ENCODE measurements around the gene LONP1. TPM values are rescaled to one million over a fixed set of nuclear protein-coding genes. Genes with fewer than 3 reads are reported as not detected.

Gene LONP1
- total RNA-seq, 1 donor from 2014 or later = 77.8 TPM

DNA sequence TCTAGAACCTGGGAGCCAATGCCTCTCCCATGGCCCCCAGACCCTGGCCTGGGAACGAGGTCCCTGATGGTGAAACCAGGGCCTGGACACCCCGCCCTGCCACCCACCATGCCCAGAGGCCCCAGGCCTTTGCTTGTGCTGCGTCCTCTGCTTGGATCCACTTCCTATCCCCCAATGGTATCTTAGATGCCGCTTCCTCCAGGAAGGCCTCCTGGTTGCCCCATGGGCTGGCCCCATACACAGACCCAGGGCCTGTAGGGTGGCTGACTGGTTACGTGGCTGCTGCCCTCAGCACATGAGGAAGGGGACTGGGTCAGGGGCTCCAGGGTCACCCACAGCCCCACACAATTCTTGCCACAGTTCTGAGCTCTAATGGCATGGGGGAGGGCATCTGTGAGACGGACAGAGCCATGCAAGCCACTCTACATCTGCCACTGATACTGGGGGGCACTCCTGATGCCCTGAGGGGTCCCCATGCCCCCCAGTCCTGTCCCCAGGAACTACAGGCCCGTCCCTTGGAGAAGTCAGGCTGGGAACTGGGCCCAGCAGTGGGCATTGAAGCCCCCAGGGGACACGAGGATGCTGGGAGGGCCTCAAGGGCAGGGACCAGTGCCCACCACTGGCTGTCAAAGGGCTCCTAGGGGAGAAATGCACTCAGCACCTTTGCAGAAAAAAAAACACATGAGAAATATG is 24.8 kb downstream of the LONP1 start:
- Mint-ChIP-seq H3K27me3 (ENCODE audit: low read depth, unreplicated experiment) (no peaks in the 10 kb centered on the region), H3K4me1 (ENCODE audit: low read depth, unreplicated experiment) (peaks cover 10% of the 10 kb centered on the region), H3K4me3 (ENCODE audit: unreplicated experiment) (no peak overlapping the region), H3K36me3 (ENCODE audit: low read depth, unreplicated experiment) (peaks cover 16% of the 10 kb centered on the region), H3K9me3 (ENCODE audit: unreplicated experiment) (no peaks in the 10 kb centered on the region), H3K27ac (ENCODE audit: unreplicated experiment) (no peak overlapping the region)
- Histone ChIP-seq H3K9me3 (ENCODE audit: insufficient read depth, low read depth, low read length) (no peaks in the 10 kb centered on the region), H3K79me2 (ENCODE audit: insufficient read depth, low read length) (peaks cover 70% of the 10 kb centered on the region), H3K4me1 (ENCODE audit: insufficient read depth, low read length) (peaks cover 8% of the 10 kb centered on the region), H3K27ac (ENCODE audit: low read depth, low read length) (no peak overlapping the region), H3K36me3 (ENCODE audit: insufficient read depth, low read length) (peaks cover 11% of the 10 kb centered on the region), H3K27me3 (ENCODE audit: insufficient read depth, low read length) (no peaks in the 10 kb centered on the region), H2AFZ (ENCODE audit: low read depth, low read length) (no peak overlapping the region), H4K20me1 (ENCODE audit: insufficient read depth, low read length) (peaks cover 89% of the 10 kb centered on the region), H3K9ac (ENCODE audit: low read length) (no peak overlapping the region), H3K4me3 (ENCODE audit: insufficient read depth, low read depth, low read length) (no peak overlapping the region), H3K4me2 (ENCODE audit: low read length) (no peak overlapping the region)
- FAIRE-seq = no peak
- DNase-seq (ENCODE audit: low read depth) = no peak
- TF ChIP-seq EZH2 (IDR thresholded peaks at IDR 0.05; ENCODE audit: insufficient read depth, low read length) = no peak
- TF ChIP-seq, protein P1, sequence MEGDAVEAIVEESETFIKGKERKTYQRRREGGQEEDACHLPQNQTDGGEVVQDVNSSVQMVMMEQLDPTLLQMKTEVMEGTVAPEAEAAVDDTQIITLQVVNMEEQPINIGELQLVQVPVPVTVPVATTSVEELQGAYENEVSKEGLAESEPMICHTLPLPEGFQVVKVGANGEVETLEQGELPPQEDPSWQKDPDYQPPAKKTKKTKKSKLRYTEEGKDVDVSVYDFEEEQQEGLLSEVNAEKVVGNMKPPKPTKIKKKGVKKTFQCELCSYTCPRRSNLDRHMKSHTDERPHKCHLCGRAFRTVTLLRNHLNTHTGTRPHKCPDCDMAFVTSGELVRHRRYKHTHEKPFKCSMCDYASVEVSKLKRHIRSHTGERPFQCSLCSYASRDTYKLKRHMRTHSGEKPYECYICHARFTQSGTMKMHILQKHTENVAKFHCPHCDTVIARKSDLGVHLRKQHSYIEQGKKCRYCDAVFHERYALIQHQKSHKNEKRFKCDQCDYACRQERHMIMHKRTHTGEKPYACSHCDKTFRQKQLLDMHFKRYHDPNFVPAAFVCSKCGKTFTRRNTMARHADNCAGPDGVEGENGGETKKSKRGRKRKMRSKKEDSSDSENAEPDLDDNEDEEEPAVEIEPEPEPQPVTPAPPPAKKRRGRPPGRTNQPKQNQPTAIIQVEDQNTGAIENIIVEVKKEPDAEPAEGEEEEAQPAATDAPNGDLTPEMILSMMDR (IDR thresholded peaks at IDR 0.05; ENCODE audit: insufficient read depth, low read depth, low read length) = no peak

DNA sequence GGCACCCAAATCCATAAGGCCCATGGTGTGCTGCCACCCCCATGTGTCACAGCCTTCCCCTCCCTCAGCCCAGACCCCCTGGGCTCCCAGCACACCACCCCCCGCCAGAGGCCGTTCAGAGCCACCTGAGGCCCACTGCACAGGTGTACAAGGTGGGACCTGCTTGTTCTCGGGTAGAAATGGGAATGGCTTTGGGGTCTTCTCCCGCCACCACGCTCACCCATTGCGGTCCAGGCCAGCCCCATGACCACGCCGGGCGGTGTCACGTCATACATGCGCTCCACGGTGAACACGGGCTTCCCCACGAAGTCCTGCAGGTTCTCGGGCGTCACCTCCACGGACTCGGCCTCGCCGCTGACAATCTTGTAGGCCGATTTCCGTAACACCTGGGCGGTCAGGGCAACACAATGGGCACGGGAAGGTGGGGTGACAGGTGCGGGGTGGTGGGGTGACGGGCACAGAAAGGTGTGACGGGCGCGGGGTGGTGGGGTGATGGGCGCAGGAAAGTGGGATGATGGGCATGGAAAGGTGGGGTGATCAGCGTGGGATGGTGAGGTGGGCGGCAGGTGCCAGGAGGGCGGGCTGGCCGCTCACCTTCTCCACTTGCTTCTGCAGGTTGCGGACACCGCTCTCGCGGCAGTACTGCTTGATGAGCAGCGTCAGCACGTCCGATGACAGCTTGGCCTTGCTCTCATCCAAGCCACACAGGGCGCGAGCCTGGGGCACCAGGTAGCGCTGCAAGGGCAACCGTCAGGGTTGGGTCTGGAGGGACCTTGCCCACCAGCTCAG is 25.6 kb downstream of the LONP1 start:
- FAIRE-seq = no peak
- Histone ChIP-seq H3K4me3 (ENCODE audit: insufficient read depth, low read depth, low read length) (no peak overlapping the region), H3K4me2 (ENCODE audit: low read length) (no peak overlapping the region), H3K27me3 (ENCODE audit: insufficient read depth, low read length) (no peaks in the 10 kb centered on the region), H3K27ac (ENCODE audit: low read depth, low read length) (no peak overlapping the region), H3K79me2 (ENCODE audit: insufficient read depth, low read length) (peaks cover 71% of the 10 kb centered on the region), H3K9me3 (ENCODE audit: insufficient read depth, low read depth, low read length) (no peaks in the 10 kb centered on the region), H3K36me3 (ENCODE audit: insufficient read depth, low read length) (peaks cover 11% of the 10 kb centered on the region), H3K9ac (ENCODE audit: low read length) (no peak overlapping the region), H2AFZ (ENCODE audit: low read depth, low read length) (no peak overlapping the region), H3K4me1 (ENCODE audit: insufficient read depth, low read length) (peaks cover 8% of the 10 kb centered on the region), H4K20me1 (ENCODE audit: insufficient read depth, low read length) (peaks cover 88% of the 10 kb centered on the region)
- no peaks in the 10 kb centered on the region for H3K9me3 Mint-ChIP-seq (ENCODE audit: unreplicated experiment)
- no peak overlapping the region for H3K27ac Mint-ChIP-seq (ENCODE audit: unreplicated experiment)
- no peak overlapping the region for H3K4me3 Mint-ChIP-seq (ENCODE audit: unreplicated experiment)
- no peaks in the 10 kb centered on the region for H3K27me3 Mint-ChIP-seq (ENCODE audit: low read depth, unreplicated experiment)
- no peak for DNase-seq (ENCODE audit: low read depth)
- H3K4me1 Mint-ChIP-seq (ENCODE audit: low read depth, unreplicated experiment) = peaks cover 10% of the 10 kb centered on the region
- H3K36me3 Mint-ChIP-seq (ENCODE audit: low read depth, unreplicated experiment) = peaks cover 16% of the 10 kb centered on the region
- no peak for TF ChIP-seq EZH2 (IDR thresholded peaks at IDR 0.05; ENCODE audit: insufficient read depth, low read length)
- TF ChIP-seq, protein P1 (IDR thresholded peaks at IDR 0.05; ENCODE audit: insufficient read depth, low read depth, low read length) = no peak
